ENCODE results near the gene RAB10. TPM values are rescaled to one million over a fixed set of nuclear protein-coding genes. Genes with fewer than 3 reads are reported as not detected.
A peak's percentile ranks its signal among the peaks of the same experiment; 100 is the strongest.
"Not testable (repeated sequence)": the region's sequence is repeated elsewhere in the genome, so short reads cannot be mapped to it uniquely, and the experiment has no call there.

Gene RAB10
- total RNA-seq, 1 experiment from 2014 or later, result 130 TPM

DNA sequence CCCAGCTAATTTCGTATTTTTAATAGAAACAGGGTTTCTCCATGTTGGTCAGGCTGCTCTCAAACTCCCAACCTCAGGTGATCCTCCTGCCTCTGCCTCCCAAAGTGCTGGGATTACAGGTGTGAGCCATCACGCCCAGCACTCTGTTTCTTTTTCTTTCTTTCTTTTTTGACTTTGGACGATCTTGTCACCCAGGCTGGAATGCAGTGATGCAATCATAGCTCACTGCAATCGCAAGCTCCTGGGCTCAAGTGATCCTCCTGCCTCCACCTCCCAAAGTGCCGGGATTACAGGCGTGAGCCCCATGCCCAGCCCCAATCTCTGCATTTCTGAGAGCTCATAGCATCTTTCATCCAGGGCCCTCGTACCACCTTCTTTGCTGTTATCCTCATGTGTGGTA lies 34.5 kb upstream of the RAB10 start:
- H4K8ac ChIP-seq (replicated peaks; ENCODE audit: insufficient read length, low read depth, low read length); H3K36me3 Mint-ChIP-seq (ENCODE audit: insufficient read depth in 1 of 3, low read depth in 3 of 3); H2BK5ac ChIP-seq (ENCODE audit: insufficient read length, low read length); H4K20me1 ChIP-seq (ENCODE audit: control insufficient read depth, insufficient read depth, insufficient read length); H2AK5ac ChIP-seq (ENCODE audit: insufficient read length, low read length); H2BK20ac ChIP-seq (ENCODE audit: low read depth, low read length, poor library complexity, severe bottlenecking); H2BK120ac ChIP-seq (ENCODE audit: low read depth, low read length, poor library complexity, severe bottlenecking); H3K4ac ChIP-seq (ENCODE audit: low read depth, low read length); H3K9me3 Mint-ChIP-seq; DNase-seq; H3K27me3 Mint-ChIP-seq (ENCODE audit: low read depth); H3K79me2 ChIP-seq (ENCODE audit: insufficient read depth, low read length); H3T11ph ChIP-seq (ENCODE audit: low read length); H3K4me1 ChIP-seq (ENCODE audit: insufficient read depth, low read length); H3K23ac ChIP-seq (ENCODE audit: insufficient read length, low read depth, low read length); H3K4me3 Mint-ChIP-seq; H3K14ac ChIP-seq (ENCODE audit: insufficient read depth, low read length); H3K23me2 ChIP-seq (ENCODE audit: insufficient read length, low read depth, low read length, poor library complexity, severe bottlenecking); H2BK12ac ChIP-seq (ENCODE audit: insufficient read length, low read depth, low read length); H3K27me3 ChIP-seq (ENCODE audit: insufficient read depth, low read length); H3K9me3 ChIP-seq (ENCODE audit: control insufficient read depth, low read depth, low read length); H4K91ac ChIP-seq (ENCODE audit: insufficient read length, low read depth, low read length); H3K79me1 ChIP-seq (ENCODE audit: insufficient read depth, low read depth, low read length, poor library complexity, severe bottlenecking); H3K4me2 ChIP-seq (ENCODE audit: insufficient read depth, insufficient read length, low read length); H3K18ac ChIP-seq (ENCODE audit: insufficient read length, low read depth, low read length); H3K9ac ChIP-seq (ENCODE audit: extremely low read depth, insufficient read length, low read length); H3K27ac ChIP-seq (ENCODE audit: insufficient read length, low read depth, low read length); H2AFZ ChIP-seq (ENCODE audit: low read length); H3K56ac ChIP-seq (ENCODE audit: insufficient read length, low read depth, low read length); H2BK15ac ChIP-seq (ENCODE audit: low read depth, low read length): not testable (repeated sequence)
- peak overlapping the region; percentile 54 for H4K5ac ChIP-seq (ENCODE audit: insufficient read length, low read depth, low read length)
- Mint-ChIP-seq H3K27ac (peak overlapping the region in 2 of 3 experiments; percentile 18 to 87; a peak in 3 of 7 replicates), H3K4me1 (peaks cover 7 to 15% of the 10 kb centered on the region in 2 experiments)
- no CpG with 5 or more reads among the region's 7 CpGs for WGBS (ENCODE audit: extremely low coverage, insufficient read length, low lambda C conversion rate)

Data from H9 (cell line).